HG03064 (cell line): ENCODE data around the gene RPLP1.

ENCODE experiments used
- ATAC-seq: cut with Tn5 transposase; IDR thresholded peaks from one replicate; pipeline ENCODE4 v1.9.1; 2021; ENCODE audit warnings: low read depth; ENCODE audit not compliant: unreplicated experiment

Gene RPLP1

DNA sequence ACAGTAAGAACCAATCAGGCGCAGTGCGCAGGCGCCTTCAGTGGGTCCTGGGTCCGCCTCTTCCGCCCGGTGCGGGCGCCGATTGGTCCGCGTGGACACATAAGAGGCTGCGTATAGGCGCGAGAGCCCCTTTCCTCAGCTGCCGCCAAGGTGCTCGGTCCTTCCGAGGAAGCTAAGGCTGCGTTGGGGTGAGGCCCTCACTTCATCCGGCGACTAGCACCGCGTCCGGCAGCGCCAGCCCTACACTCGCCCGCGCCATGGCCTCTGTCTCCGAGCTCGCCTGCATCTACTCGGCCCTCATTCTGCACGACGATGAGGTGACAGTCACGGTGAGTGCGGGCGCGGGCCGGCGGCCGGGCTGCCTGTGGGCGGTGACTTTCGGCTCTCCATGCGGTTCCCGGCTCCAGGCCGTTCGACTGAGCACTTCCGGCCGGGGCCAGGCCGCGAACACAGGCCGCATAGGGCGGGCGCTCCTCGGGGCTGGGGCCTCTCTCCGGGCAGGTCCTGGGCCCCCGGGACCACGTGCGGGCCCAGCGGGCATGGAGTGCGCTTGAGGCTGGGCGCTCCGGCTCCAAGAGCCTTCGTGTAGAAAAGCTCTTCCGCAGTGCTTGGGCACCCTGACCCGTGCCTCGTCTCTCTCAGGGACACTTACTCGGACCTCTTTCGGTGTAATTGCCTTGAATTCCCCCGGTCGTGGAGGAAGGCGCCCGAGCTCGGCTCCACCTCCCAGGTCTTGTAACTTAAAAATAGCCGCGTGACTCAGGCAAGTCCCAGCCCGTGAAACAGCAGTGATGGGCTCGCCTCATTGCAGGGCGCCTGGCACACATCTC is at the start of gene RPLP1:
RPLP1 (plus strand) TSS at position 127 of the 830 bp plus-strand sequence; CDS start at position 258, 131 bp downstream.
- peak; percentile 77 for ATAC-seq

DNA sequence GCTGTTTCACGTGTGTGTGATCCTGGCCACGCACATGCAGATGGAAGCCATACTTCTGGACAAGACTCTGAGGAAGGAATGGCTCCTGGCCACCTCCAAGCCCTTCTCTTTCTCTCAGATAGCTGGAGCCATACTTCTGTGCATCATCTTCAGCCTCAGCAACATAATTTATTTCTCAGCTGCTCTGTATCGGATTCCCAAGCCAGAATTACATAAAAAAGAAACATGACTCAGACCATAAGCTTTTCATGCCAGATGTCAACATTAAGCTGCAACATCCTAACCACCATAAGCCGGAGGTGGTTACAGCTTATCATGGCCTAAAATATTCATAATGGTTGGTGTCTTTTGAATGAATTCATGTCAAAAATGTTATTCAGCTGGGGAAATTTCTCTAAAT is 49.0 kb upstream of the RPLP1 start:
- no peak for ATAC-seq

DNA sequence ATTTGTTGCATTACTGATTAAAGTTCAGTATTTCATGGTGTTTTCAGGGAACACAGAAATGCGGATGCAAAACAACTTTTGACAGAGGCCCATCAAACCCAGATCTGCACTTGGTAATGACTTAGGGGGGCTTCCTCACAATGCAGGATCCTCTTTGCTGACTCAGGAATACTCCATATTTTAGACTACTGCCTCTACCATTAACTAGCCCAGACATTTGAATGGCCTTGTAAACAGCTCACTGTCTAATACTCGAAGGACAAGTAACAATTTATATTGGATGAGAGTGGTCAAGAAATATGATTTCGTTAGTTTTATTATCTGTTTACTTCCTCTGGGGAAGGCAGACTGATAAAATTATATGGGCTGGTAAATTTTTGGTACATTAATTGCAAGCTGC is 47.5 kb upstream of the RPLP1 start:
- no peak for ATAC-seq

DNA sequence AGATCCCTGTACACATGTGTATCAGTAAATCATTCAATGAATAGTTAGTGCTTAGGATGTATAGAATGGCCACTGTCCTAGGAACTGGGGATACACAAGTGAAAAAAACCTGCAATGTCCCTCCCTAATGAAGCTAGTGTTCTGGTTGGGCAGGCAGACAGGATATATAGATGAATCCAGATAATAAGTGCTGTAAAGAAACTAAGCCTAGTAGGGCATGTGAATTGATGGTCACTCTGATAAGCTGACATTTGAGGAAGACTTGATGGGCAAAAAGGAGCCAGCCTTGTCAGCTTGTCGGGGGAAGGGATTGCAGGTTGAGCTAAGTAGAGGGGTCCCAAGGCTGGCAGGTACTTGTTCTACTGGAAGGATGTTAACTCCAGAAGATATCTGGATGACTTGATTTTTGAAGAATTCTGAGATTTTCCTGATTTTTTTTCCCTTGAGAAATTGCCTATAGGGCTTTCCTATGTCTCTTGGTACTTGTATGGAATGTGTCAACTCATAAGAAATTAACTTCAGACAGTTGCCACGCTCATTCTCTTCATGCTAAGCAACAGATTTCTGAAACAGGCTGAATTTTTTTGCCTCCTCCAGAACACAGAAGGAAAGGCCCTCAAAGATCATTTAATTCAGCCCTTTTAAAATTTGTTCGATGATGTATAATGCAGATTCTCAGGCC is 44.8 kb upstream of the RPLP1 start:
- ATAC-seq = no peak

DNA sequence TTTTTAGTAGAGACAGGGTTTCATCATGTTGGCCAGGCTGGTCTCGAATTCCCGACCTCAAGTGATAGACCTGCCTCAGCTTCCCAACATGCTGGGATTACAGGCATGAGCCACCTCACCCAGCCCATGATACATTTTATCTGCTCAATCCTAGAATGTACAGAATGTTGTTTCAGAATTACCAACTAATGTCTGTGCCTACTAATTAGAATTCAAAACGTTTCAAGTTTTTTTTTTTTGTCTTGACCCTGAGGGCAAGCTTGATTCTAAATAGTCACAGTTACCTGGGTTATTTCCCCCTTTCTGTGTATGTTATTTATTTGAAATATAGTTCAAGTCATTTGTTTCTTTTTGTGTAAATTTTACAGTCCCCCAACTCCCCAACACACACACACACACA is 43.8 kb upstream of the RPLP1 start:
- no peak for ATAC-seq

DNA sequence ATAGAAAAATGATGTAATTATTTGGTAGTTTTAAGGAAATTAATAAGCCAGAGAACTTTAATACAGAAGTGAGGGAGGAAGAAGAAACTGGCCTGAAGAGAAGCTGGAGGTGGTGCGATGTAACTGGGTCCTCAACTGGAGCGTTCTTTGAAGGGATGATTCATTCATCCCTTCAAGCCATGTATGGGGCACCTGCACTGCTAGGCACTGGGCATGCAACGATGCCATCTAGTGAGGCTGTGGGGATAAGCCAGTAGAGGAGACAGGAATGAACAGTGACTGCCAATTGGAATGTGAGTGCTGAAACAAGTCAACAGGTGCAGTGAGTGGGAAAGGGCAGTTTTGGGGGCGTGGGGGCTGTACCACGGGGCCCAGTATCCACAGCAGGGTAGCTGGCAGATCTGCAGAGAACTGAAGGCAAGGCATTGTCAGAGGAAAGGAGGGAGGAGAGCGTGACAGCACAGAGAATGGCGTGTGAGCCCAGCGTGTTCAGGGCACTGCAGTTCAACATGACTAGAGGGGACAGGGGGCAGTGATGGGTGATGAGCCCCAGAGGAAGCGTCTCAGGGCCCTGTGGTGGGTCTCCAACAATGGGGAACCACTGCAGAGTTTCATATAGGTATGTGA is 42.3 kb upstream of the RPLP1 start:
- ATAC-seq = no peak

DNA sequence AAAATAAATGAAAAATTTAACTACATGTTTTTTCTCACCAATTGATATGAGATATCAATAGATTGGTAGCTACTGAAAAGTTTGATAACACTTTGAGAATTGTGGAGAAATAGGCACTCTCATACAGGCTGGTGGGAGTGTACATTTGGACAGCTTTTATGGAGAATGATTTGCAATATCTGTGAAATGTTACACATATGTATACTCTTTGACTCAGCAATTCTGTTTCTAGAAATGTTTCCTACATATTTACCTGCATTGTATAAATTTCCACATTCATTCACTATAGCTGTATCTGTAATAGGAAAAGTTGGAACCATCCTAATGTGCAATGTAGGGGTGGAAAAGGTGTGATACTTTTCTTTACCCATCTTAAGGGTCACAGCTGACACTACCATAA is 40.3 kb upstream of the RPLP1 start:
- ATAC-seq = no peak

DNA sequence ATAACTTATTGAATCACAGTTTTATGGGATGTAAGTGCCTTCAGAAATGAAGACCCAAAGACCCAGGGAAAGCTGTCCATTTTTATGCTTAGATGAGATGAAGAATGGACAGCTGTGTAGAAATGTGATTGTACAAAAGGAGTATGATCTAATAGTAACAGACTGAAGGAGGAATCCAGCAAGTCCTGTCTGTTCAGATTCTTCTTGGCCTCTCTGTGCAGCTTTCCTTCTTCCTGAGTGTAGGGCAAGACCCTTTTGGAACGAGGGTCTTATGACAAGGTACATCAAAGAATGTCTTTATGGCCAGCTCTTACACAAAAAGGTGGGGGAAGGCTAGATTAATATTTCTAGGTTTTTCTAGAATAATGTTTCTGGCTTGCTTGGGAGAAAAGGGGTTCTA is 39.9 kb upstream of the RPLP1 start:
- no peak for ATAC-seq

DNA sequence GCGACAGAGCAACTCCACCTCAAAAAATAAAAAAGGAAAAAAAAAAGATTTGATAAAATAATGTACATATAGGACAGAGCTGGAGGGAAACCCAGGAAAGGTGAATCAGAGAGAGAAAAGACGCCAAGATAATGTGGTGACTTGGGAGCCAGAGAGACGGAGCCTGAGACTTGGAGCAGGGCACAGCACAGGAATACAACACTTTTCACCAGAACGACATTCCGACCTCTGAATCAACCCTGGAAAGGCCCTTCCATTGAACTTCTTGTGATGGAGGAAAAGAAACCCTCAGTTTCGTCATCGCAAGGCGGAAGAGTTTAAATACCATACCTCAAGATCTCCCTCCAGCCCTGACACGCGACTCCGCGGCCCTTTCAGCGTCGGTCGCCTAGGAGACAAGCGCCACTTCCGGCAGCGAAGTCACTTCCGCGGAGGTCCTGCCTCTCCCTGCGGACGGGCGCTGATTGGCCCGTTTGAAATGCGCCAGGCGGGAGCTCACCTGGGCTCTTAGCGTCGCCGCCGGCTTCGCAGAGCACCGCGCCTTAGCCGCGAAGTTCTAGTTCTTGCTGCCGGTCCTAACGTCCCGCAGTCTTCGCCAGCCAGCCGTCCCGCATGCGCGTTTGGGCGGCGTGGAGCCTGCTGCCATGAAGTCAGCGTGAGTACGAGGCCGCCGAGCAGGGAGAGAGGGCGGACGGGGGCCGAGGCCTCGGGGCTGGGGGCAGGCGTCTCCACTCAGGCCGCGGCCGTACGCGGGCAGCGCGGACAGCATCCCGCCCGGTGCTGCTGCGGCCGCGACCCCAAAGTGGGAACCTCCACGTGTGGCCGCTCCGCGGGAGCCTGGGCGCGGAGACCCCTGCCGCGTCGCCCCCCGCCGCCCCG is 38.6 kb upstream of the RPLP1 start, which contains the start of gene KIF23:
KIF23 (plus strand) TSS at position 528 of the 879 bp plus-strand sequence; CDS start at position 645, 117 bp downstream.
- peak; percentile 97 for ATAC-seq

DNA sequence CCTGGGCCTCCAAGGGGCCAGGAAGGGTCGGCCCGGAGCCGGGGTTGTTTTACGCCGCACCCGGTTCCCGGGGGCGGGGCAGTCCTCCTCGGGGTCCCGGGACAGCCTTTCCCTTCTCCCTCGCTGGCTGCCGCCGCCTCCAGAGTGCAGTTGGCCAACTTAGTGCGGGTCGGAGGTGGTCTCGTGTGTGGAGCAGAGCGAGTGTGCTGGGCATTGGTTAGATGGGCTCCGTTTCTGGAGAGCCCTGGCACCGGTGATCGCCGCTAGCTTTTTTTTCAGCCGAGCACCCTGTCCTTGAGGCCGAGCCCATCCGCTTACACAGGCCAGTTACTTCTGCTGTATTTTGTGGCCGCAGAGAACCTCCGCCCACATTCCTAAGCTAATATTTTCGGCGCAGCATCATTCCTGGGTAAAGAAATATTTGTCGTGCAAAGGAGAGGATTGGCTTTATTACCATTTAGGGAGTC is 37.9 kb upstream of the RPLP1 start:
- ATAC-seq = peak; percentile 28

DNA sequence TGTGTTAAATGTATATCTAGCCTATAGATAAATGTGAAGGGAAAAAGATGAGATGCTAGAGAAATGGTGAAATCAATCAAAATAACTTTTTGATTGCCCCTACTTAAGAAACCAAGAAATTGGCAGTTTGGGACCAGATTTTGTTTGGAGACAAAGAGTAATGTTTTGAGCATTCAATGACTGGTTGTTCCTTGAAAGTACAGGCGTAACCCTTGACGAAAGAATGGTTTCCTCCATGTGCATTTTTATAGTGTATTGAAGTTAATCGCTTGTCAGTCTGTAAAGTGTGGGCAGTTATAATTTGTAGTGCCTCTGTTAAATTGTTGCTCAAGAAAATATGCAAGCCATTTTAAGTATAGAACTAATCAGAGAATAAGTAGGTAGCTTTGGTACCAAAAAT is 37.2 kb upstream of the RPLP1 start:
- ATAC-seq = no peak

DNA sequence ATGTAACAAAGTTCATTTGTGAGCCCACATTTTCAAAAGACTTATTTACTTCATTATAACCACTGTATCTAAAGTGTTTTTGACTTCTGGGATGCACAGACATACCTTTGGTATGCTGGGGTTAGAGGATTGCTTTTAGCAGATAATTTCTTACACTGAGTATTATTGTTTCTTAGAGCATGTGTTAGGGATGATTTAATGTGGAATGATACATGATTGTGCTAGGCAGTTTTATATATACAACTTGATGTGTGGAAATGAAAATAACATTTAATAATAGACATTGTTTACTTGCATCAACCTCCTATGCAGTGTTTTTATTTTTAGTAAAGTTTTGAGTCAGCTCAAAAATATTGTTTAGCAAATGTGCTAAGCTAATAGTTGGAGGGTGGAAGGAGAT is 35.0 kb upstream of the RPLP1 start:
- no peak for ATAC-seq

DNA sequence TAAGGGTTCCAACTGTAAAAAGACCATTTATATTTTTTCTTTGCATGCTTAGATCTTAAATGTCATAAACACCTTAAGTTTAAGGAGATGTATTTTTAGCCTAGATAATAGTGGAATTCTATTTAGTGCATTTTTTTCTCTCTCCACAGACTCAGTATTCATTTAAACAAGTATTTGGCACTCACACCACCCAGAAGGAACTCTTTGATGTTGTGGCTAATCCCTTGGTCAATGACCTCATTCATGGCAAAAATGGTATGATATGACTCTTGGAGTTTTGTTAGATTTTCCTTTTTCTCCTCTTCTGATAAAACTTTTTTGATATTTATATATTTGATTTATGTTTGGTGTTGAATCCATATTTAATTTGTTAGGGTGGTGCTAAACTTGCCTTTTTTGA is 31.1 kb upstream of the RPLP1 start:
- ATAC-seq = no peak

DNA sequence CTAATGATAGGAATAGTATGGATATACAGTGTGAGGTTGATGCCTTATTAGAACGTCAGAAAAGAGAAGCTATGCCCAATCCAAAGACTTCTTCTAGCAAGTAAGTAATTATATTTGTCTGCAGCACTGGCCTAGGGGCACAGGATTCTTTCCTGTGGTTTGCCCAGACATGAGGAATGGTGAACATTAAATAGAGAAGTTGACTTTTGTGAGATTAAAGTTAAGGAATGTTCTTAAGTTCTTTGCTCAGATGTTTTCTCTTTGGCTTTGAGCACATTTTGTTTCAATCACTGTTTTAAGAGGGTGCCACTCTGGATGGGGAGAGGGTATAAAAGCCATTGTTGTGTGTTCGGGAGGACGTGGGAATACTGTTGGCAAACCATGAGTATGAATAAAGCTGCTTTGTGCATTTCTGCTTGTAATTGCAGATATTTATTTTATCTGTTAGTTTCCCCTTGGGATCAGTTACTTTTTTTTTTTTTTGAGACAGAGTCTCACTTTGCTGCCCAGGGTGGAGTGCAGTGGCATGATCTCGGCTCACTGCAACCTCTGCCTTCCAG is 30.2 kb upstream of the RPLP1 start:
- ATAC-seq = no peak

DNA sequence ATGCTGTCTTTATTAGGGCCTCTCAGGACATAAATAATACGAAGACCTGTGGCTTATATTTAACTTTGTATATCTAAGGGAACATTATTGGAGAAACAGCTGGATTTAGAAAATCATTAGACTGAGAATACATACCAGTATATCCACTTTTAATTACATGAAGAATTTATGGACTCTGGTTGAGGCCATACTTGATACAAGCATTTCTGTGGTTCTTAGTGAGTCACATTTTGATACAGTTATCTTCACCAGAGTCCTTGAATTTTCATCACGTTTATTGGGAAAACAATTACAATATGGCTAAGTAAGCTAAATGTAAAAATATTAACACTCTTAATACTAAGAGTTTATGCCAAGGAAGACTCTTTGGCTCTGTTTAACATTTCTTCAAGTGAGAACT is 28.6 kb upstream of the RPLP1 start:
- no peak for ATAC-seq

DNA sequence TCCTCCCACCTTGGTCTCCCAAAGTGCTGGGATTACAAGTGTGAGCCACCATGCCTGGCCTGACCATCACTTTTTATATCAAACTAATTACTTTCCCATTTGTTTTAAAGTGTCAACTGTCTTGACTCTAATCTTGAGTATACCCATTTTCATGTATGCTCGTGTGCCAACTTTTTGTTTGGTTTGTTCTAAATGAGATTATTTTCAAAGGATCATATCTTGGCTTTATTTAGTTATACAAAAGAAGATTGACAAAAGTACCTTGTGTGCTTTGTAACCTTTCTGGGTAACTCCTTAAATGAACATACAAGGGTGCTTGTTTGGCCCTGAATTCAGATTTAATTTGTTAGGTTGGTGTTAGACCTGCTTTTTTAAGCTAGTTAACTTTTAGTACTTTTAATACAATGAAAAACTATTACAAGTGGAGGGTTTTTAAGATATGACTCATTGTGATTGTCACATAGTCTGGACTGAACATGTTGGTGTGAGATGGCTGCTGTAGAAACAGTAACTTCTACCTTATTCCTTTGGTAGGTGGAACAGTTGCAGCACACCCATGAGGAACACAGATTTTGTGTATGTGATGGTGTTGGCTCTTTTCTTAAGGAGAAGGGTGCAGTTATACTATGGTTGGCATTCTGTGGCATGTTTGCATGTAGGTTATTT is 27.7 kb upstream of the RPLP1 start:
- ATAC-seq = no peak

DNA sequence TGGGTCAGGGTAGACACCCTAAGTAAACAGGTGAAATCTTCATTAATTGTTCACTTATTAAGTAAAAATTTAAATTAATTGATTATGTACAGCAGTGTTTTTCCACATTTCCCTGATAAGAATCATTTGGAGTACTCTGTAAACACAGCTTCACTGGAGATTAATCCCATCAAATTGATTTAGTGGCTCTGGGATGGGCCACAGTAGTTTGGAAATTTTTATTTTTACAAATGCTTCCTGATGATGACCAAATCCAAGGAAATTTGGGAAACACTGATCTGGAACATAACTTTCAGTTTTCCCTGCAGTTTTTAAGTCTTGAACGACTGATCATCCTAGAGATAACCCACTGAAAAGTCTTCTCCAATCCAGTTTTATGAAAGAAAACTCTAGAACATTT is 18.8 kb upstream of the RPLP1 start:
- ATAC-seq = no peak

DNA sequence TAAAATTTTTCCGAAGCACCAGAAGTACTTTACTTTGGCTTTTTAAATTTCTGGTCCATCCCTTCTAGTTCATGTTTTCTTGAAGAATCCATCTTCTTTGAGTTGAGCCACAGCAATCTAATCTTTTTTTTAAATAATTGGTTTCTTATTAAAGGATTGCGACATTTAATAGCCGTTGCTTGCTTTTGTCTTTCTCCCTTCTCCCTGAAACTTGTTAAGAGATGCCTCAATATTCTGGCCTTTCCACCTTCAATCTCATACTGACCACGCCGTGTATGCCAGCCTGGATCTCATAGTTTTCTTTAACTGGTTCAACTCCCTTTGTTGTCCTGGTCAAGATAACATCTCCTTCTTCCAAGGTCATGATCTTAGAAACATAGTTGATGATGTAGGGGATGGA is 18.4 kb upstream of the RPLP1 start:
- ATAC-seq = no peak

DNA sequence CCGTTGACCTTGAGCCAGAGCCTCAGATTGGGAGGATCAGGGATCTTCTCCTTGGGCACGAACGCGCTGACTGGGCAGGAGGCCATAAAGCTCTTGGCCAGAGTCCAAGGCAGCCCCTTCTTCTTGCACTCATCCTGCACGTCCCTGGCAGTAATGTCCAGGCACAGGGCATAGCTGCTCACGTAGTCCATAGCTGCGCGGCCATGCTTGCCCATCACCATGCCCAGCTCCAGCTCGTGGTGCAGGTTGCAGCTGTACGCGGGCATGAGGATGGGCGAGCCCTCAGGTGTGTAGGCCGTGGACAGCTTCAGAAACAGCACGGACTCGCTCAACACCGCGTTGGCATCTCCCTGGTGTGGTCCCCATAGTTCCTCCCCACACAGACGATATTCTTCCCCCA is 17.9 kb upstream of the RPLP1 start:
- ATAC-seq = no peak

DNA sequence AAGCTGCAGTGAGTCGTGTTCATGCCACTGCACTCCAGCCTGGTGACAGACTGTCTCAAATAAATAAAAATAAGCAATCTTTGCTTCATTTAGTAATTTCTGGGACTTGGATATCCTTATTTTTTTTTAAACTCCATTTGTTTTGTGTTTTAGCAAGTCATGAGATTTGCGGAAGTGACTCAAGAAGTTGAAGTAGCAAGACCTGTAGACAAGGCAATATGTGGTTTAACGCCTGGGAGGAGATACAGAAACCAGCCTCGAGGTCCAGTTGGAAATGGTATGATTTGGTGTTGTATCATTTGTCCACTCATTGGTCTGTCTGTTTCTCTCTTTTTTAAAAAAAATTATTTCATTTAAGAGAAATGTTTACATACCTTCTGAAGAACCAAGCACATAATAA is 16.6 kb upstream of the RPLP1 start:
- ATAC-seq = no peak
